HAP-1 (cell line): ENCODE results near the gene SIPA1.

ENCODE experiments used
- DNase-seq, 2 experiments: peaks; one replicate each; pipeline ENCODE4 v3.0.0-alpha.2; 2016 to 2020; ENCODE audit warnings: low spot score in 2 of 2
- H3K27me3 ChIP-seq: fragments of 250-450 bp; sonication (Bioruptor Pico); 2 replicates; pipeline ENCODE4 v1.5.1; 2020; ENCODE audit warnings: low read depth, mild to moderate bottlenecking, moderate library complexity
- H3K36me3 ChIP-seq: fragments of 250-450 bp; sonication (Bioruptor Pico); replicated peaks from 2 replicates; pipeline ENCODE4 v1.5.1; 2020; ENCODE audit warnings: mild to moderate bottlenecking
- H3K4me1 ChIP-seq: fragments of 250-450 bp; sonication (Bioruptor Pico); 2 replicates; pipeline ENCODE4 v1.5.1; 2020; ENCODE audit warnings: mild to moderate bottlenecking
- H3K4me3 ChIP-seq: fragments of 250-450 bp; sonication (Bioruptor Pico); 2 replicates; pipeline ENCODE4 v1.5.1; 2020; ENCODE audit warnings: mild to moderate bottlenecking, moderate library complexity
- H3K9me3 ChIP-seq: fragments of 250-450 bp; sonication (Bioruptor Pico); 2 replicates; pipeline ENCODE4 v1.5.1; 2020; ENCODE audit warnings: mild to moderate bottlenecking, moderate library complexity
- in situ Hi-C: fragments of 300-500 bp; cut with MboI; formaldehyde crosslinking; loops from 3 replicates; pipeline ENCODE4 v1.14.3; 2020; ENCODE audit warnings: low sequenced_read_pairs, inconsistent platforms, mixed read lengths

Gene SIPA1

DNA sequence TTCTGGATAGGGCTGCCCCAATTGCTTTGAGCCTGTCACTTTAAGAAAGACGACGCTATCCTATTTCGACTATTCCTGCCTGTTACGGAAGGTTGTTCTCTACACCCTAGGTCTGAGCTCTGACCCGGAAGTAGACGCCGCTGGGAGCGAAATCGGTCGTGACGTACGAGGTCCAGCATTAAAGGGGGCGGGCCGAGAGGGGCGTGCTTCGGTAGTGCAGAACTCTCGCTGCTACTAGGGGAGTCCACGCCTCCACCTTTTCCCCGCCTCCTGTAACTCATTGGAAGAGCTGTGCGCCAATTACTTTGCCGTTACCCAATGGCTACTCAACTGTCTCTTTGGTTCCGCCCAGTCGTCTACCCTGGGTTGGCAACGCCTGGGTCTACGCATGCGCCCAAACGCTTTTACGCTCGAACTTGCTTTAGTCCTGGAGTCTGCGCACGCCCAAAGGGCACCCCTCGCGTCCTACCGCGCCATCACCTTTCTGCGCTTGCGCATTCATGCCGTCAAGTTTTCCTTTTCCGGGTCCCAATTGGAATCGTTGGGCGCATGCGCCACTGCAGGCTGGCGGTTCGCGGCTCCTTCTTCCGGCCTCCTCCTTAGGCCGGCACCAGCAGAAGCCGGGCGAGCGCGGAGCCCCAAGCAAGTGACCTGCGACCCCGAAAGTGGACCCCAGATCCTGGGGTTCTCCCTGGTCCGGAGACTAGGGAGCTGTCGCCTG, 22.5 kb upstream of the SIPA1 start, which contains the start of gene PCNX3:
Gene PCNX3, plus strand, starts transcription at position 548 of the 721 bp plus-strand sequence. CDS start 536 bp downstream, outside the sequence.
- Histone ChIP-seq H3K36me3 (peaks cover 38% of the 10 kb centered on the region), H3K9me3 (no peaks in the 10 kb centered on the region), H3K4me3 (peak within 1 kb of the TSS; percentile 86), H3K27me3 (no peaks in the 10 kb centered on the region), H3K4me1 (peaks cover 9% of the 10 kb centered on the region)
- in situ Hi-C loops: no loop called here
- DNase-seq: peak; percentile 100

DNA sequence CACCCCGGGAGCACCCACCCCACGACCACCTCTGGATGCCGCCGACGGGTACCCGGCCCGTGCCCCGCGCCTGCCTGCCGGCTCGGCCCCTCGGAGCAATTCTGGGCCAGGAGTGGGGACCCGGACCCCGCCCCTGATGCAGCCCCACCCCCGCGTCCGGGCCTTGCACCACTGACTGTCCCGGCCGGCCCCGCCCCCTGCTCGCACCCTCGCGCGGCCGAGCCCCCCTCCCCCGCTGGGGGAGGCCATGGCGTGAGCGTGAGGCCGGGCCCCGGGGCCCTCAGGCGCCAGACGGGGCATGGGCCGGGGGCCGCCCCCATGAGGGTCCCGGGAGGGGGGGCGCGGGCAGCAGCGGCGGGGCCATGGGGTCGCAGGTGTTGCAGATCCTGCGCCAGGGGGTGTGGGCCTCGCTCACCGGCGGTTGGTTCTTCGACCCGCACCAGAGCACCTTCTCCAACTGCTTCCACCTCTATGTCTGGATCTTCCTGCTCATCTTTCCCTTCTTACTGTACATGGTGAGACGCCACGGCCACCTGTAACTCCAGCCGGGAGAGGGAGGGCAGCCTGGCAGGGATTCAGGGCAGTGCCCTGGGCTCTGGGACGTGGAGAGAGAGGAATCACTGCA, 21.8 kb upstream of the SIPA1 start:
- in situ Hi-C loops: no loop called here
- DNase-seq: peak in 1 of 2 experiments; percentile 76
- peak overlapping the region; percentile 86 for H3K4me3 ChIP-seq
- peaks cover 41% of the 10 kb centered on the region for H3K36me3 ChIP-seq
- H3K27me3 ChIP-seq: no peaks in the 10 kb centered on the region
- H3K4me1 ChIP-seq: peaks cover 9% of the 10 kb centered on the region
- H3K9me3 ChIP-seq: no peaks in the 10 kb centered on the region

DNA sequence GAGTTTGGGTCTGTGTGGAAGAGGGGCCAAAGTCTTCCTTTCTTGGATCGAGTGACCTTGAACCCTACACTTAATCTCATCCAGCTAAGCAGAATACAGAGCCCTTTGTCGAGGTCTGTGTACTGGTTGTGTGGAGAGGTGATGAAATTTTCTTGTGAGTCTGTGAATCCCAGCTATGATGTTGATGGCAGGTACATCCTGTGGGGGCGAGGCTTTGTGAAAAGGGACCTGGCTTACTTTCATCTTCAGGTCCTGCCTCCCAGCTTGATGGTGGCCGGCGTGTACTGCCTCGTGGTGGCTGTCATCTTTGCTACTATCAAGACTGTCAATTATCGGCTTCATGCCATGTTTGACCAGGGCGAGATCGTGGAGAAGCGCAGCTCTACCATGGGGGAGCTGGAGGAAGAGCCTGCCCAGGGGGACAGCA, 21.3 kb upstream of the SIPA1 start:
- no peak for DNase-seq
- Histone ChIP-seq H3K36me3 (peaks cover 45% of the 10 kb centered on the region), H3K27me3 (no peaks in the 10 kb centered on the region), H3K4me3 (peak overlapping the region; percentile 86), H3K9me3 (no peaks in the 10 kb centered on the region), H3K4me1 (peaks cover 9% of the 10 kb centered on the region)
- in situ Hi-C loops: no loop called here

DNA sequence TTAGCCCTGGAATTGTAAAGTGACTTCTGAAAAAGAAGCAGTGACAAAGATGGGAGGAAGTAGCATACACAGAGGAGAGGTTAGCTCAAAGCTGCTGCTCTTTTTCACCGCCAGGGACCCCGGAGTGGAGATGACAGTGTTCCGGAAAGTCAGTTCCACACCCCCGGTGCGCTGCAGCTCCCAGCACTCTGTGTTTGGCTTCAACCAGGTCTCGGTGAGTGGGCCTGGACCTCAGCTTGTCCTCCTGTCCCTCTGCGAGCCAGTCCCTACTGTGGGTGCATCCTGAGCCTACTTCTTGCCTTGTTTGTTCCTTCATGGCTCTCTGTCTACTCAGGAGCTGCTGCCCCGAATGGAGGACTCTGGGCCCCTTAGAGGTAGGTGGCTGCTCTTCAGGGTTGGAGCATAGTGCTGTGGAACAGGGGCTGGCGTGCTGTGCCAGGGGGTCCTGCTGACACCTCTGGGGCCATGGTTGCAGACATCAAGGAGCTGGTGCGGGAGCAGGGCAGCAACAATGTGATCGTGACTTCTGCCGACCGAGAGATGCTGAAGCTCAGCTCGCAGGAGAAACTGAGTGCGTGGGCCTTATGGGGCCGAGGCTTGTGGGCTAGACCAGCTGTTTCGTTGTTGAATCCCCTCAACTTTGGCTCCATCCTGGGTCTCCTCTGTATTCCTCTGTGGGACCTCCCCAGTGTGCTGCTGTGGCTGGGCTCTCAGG, 20.6 kb upstream of the SIPA1 start:
- peaks cover 5% of the 10 kb centered on the region; the same call in 1 of the 2 replicates for H3K4me1 ChIP-seq
- H3K27me3 ChIP-seq: no peaks in the 10 kb centered on the region
- in situ Hi-C loops: no loop called here
- no peaks in the 10 kb centered on the region for H3K9me3 ChIP-seq
- DNase-seq: no peak
- peak overlapping the region; percentile 86 for H3K4me3 ChIP-seq
- H3K36me3 ChIP-seq: peaks cover 47% of the 10 kb centered on the region

DNA sequence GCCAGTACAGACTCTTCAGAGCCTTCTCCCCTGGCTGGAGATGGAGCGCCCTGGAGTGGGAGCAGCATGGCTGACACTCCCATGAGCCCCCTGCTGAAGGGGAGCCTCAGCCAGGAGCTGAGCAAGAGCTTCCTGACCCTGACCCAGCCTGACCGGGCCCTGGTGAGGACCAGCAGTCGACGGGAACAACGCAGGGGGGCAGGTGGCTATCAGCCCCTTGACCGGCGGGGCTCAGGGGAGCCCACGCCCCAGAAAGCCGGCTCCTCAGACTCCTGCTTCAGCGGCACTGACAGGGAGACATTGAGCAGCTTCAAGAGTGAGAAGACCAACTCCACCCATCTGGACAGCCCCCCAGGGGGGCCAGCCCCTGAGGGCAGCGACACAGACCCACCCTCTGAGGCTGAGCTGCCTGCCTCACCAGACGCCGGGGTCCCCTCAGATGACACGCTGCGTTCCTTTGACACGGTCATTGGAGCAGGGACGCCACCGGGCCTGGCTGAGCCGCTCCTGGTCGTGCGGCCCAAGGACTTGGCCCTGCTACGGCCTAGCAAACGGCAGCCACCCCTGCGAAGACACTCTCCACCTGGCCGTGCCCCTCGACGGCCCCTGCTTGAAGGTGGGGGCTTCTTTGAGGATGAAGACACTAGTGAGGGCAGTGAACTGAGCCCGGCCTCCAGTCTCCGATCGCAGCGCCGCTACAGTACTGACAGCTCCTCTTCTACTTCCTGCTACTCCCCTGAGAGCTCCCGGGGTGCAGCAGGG, 19.7 kb upstream of the SIPA1 start:
- in situ Hi-C loops: no loop called here
- DNase-seq: no peak
- no peak overlapping the region for H3K4me3 ChIP-seq
- no peaks in the 10 kb centered on the region for H3K9me3 ChIP-seq
- peaks cover 51% of the 10 kb centered on the region for H3K36me3 ChIP-seq
- H3K27me3 ChIP-seq: no peaks in the 10 kb centered on the region
- H3K4me1 ChIP-seq: peaks cover 3% of the 10 kb centered on the region; the same call in 1 of the 2 replicates

DNA sequence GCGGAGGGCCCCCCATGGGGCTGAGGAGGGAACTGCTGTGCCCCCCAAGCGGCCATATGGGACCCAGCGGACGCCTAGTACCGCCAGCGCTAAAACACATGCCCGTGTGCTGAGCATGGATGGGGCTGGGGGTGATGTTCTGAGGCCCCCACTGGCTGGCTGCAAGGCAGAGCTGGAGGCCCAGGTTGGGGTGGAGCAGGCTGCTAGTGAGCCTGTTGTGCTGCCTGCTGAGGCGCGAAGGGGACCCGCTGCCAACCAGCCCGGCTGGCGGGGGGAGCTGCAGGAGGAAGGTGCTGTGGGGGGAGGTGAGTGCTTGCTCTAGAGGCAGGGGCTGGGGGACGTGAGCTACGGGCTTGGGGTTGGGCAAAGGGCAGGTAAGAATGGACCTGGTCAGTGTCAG, 19.1 kb upstream of the SIPA1 start:
- H3K36me3 ChIP-seq: peaks cover 57% of the 10 kb centered on the region
- H3K4me3 ChIP-seq: no peak overlapping the region
- no peaks in the 10 kb centered on the region for H3K27me3 ChIP-seq
- no peaks in the 10 kb centered on the region for H3K9me3 ChIP-seq
- in situ Hi-C loops: no loop called here
- H3K4me1 ChIP-seq: 0 out of 2 replicates have a peak, but pooled peaks cover 2% of the 10 kb centered on the region
- no peak for DNase-seq

DNA sequence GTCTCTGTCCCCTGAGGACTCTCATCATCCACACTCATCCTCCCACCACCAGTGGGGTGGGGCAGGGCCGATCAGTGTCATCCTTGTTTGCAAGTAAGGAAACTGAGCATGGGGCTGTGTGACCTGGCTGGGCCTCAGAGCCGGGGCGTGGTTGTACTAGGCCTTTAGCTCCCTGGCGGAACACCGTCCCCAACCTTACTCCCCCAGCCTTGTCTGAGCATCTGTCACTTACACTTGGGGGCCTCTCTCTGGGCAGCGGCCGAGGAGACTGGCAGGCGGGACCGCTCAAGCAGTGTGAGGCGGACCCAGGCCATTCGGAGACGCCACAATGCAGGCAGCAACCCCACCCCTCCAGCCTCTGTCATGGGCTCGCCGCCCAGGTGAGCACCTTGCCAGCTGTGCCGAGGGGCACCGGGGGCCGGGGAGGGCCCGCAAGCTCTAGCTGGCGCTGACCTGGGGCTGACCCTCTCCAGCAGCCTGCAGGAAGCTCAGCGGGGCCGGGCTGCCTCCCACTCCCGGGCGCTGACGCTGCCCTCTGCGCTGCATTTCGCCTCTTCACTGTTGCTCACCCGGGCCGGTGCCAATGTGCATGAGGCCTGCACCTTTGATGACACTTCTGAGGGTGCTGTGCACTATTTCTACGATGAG, 18.5 kb upstream of the SIPA1 start:
- Histone ChIP-seq H3K27me3 (no peaks in the 10 kb centered on the region), H3K4me1 (0 out of 2 replicates have a peak, but pooled peaks cover 2% of the 10 kb centered on the region), H3K9me3 (no peaks in the 10 kb centered on the region), H3K4me3 (no peak overlapping the region), H3K36me3 (peaks cover 63% of the 10 kb centered on the region)
- no peak for DNase-seq
- in situ Hi-C loops: no loop called here

DNA sequence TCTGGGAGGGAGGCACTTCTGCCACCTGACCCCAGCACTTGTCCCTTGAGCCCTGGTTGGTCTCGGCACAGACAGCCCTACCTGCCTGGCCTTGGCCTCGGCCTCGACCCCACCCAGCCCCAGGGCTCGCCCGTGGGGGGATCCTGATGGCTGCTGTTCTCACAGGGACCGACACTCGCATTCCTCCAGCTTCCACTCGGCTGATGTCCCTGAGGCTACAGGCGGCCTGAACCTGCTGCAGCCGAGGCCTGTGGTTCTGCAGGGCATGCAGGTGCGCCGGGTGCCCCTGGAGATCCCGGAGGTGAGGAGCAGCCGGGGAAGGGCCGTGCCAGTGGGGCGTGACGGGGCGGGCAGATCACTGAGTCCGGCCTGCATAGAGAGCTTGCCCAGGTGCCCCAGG, 17.2 kb upstream of the SIPA1 start:
- in situ Hi-C loops: no loop called here
- H3K36me3 ChIP-seq: peaks cover 67% of the 10 kb centered on the region
- H3K4me1 ChIP-seq: 0 out of 2 replicates have a peak, but pooled peaks cover 2% of the 10 kb centered on the region

DNA sequence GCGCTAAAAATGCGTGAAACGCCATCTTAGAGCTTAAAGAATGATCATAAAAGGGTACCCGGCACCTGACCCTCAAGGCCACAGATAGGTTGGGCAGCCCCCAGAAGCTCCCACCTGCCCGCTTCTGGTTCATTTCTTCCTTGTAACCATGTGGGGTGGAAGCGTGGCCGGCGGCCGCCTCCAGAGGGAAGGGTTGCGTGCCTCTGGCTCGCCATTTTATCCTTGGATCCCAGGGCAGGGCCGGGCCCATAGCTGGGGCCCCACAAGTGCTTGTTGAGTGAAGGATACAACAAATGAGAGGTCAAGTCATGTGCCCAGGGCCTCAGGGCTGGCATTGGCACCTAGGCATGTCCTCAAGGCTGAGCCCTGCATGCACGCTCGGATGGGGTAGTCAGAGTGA, 16.4 kb upstream of the SIPA1 start:
- Histone ChIP-seq H3K27me3 (no peaks in the 10 kb centered on the region), H3K4me1 (0 out of 2 replicates have a peak, but pooled peaks cover 2% of the 10 kb centered on the region), H3K36me3 (peaks cover 73% of the 10 kb centered on the region), H3K9me3 (no peaks in the 10 kb centered on the region), H3K4me3 (no peak overlapping the region)
- in situ Hi-C loops: no loop called here
- no peak for DNase-seq

More for the DNA sequence above, 17.2 kb upstream of the SIPA1 start:
- Histone ChIP-seq H3K9me3 (no peaks in the 10 kb centered on the region), H3K27me3 (no peaks in the 10 kb centered on the region), H3K4me3 (no peak overlapping the region)
- DNase-seq: no peak

DNA sequence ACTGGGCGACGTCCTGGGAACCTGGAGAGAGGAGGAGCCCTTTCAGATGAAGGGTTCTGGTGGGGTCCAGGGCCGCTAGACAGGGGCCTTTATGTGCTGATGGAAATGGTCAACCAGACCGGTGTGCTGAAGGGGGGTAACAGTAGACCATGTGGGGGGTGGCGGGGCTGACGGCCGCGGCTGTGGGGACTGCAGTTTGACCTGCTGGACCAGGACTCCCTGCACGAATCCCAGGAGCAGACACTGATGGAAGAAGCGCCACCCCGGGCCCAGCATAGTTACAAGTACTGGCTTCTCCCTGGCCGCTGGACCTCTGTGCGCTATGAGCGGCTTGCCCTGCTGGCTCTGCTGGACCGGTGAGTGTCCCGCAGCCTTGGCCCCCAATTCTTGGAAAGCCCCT, 15.9 kb upstream of the SIPA1 start:
- peaks cover 75% of the 10 kb centered on the region for H3K36me3 ChIP-seq
- H3K27me3 ChIP-seq: no peaks in the 10 kb centered on the region
- DNase-seq: no peak
- in situ Hi-C loops: no loop called here
- H3K4me3 ChIP-seq: no peak overlapping the region
- H3K4me1 ChIP-seq: no peaks in the 10 kb centered on the region
- H3K9me3 ChIP-seq: no peaks in the 10 kb centered on the region

DNA sequence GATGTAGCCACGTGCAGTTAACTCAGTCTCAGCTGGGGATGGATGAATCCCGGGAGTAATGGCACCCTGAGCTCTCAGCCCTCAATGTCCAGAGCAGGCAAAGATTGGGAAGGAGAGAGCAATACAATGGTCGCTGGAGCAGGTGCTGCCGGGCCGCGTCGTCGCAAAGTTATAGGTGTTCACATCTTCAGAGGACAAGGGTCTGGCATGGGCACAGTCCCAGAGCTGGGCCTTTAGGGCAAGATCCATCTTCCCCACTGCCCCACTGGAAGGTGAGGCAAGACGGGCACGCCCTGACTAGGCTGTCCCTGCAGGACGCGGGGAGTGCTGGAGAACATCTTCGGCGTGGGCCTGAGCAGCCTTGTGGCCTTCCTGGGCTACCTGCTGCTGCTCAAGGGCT, 14.7 kb upstream of the SIPA1 start:
- Histone ChIP-seq H3K4me3 (no peak overlapping the region), H3K9me3 (no peaks in the 10 kb centered on the region), H3K36me3 (peaks cover 76% of the 10 kb centered on the region), H3K4me1 (no peaks in the 10 kb centered on the region), H3K27me3 (no peaks in the 10 kb centered on the region)
- no peak for DNase-seq
- in situ Hi-C loops: no loop called here

DNA sequence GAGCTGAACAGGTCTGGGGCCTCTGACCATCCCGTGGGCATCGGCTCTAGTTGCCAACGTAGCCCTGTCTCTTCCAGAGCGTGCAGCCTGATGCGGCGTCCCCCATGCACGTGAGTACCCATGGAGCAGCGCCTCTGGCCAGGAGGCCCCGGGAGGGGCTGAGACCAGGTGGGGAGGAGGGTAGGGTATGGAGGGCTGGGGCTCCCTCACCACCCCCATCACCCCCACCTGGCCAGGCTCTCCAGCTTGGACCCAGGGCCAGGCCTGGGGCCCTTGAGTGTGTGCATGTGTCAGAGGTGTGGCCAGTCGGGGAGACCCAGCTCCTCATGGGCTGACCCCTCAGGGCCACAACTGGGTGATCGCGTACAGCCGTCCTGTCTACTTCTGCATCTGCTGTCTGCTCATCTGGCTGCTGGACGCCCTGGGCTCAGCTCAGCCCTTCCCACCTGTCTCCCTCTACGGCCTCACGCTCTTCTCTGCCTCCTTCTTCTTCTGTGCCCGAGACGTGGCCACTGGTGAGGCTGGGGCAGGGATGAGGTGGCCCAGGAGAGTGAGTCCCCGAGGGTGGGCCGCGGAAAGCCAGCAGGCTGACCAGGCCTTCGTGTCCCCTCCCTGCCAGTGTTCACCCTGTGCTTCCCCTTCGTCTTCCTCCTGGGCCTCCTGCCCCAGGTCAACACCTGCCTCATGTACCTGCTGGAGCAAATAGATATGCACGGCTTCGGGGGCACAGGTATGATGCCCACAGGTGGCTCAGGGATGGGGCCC, 13.9 kb upstream of the SIPA1 start:
- DNase-seq: no peak
- Histone ChIP-seq H3K36me3 (peaks cover 73% of the 10 kb centered on the region), H3K27me3 (no peaks in the 10 kb centered on the region), H3K9me3 (no peaks in the 10 kb centered on the region), H3K4me1 (no peaks in the 10 kb centered on the region), H3K4me3 (no peak overlapping the region)
- in situ Hi-C loops: no loop called here
